GM12891 (cell line): ENCODE measurements around the gene SNAP29. TPM values are rescaled to one million over a fixed set of nuclear protein-coding genes. Genes with fewer than 3 reads are reported as not detected.

Experiments used
- DNase-seq: peaks from one replicate; pipeline ENCODE4 v3.0.0; 2011; ENCODE audit warnings: low spot score; ENCODE audit not compliant: insufficient read length
- FAIRE-seq: peaks from 2 replicates; lab custom pipeline; 2011; peaks lifted over from hg19 to GRCh38; lab: Jason Lieb, UNC
- PAX5 ChIP-seq: IDR thresholded peaks from 2 replicates; pipeline ENCODE4 v1.6.1; 2011; ENCODE audit warnings: low read length, moderate library complexity, mild to moderate bottlenecking; ENCODE audit not compliant: insufficient read depth, severe bottlenecking
- POLR2A ChIP-seq: IDR thresholded peaks from 2 replicates; pipeline ENCODE4 v1.6.1; 2011; ENCODE audit warnings: low read depth, low read length, control low read depth
- POLR2AphosphoS5 ChIP-seq: IDR thresholded peaks from 2 replicates; pipeline ENCODE4 v1.6.1; 2011; ENCODE audit warnings: low read depth, low read length, control low read depth
- POU2F2 ChIP-seq: IDR thresholded peaks from 2 replicates; pipeline ENCODE4 v1.6.1; 2011; ENCODE audit warnings: low read depth, mild to moderate bottlenecking, control low read depth, low read length, moderate library complexity
- SPI1 ChIP-seq: IDR thresholded peaks from 2 replicates; pipeline ENCODE4 v1.6.1; 2011; ENCODE audit warnings: low read depth, low read length, control low read depth
- TAF1 ChIP-seq: IDR thresholded peaks from 2 replicates; pipeline ENCODE4 v1.6.1; 2011; ENCODE audit warnings: low read depth, low read length, control low read depth
- polyA plus RNA-seq: library from polyadenylated mRNA; unstranded; fragments of >200 nt; gene quantifications from one replicate; pipeline ENCODE4 v1.2.1, GENCODE V29; 2012; ENCODE audit warnings: low read depth, missing spikeins, inconsistent platforms; ENCODE audit not compliant: missing spikeins

Gene SNAP29
- 19.2 TPM for polyA plus RNA-seq

GRCh38 chr22:20858615-20859416, at the start of gene SNAP29, which contains the start of gene PI4KA:
SNAP29 (plus strand) TSS chr22:20859007; CDS start chr22:20859111, 104 bp downstream.
PI4KA (minus strand) TSS chr22:20858811; CDS start chr22:20858725, 86 bp downstream.
- TF ChIP-seq POLR2AphosphoS5 = peak; percentile 83
- peak; percentile 28; the same call in 1 of the 2 replicates for TF ChIP-seq POU2F2
- peak; percentile 65; the same call in 1 of the 2 replicates for TF ChIP-seq POLR2A
- no peak for TF ChIP-seq SPI1
- TF ChIP-seq TAF1 = peak; percentile 32; the same call in 1 of the 2 replicates
- TF ChIP-seq PAX5 = peak; percentile 67
- peak; percentile 98 for FAIRE-seq
- DNase-seq = peak; percentile 98

- DNase-seq = no peak
- TF ChIP-seq TAF1 (no peak), POU2F2 (no peak), SPI1 (no peak), PAX5 (no peak), POLR2AphosphoS5 (no peak), POLR2A (no peak)
- FAIRE-seq = no peak
These were observed 49.1 kb upstream of the SNAP29 start for GRCh38 chr22:20809538-20810185.

- DNase-seq = no peak
- no peak for TF ChIP-seq SPI1
- TF ChIP-seq PAX5 = no peak
- TF ChIP-seq POLR2A = no peak
- no peak for TF ChIP-seq POLR2AphosphoS5
- TF ChIP-seq TAF1 = no peak
- no peak for TF ChIP-seq POU2F2
- FAIRE-seq = no peak
These were observed 48.2 kb upstream of the SNAP29 start for GRCh38 chr22:20810645-20811044.

GRCh38 chr22:20811171-20811570, 47.6 kb upstream of the SNAP29 start:
- TF ChIP-seq TAF1 = no peak
- TF ChIP-seq POLR2A = no peak
- TF ChIP-seq POU2F2 = no peak
- no peak for TF ChIP-seq PAX5
- TF ChIP-seq SPI1 = no peak
- no peak for TF ChIP-seq POLR2AphosphoS5
- FAIRE-seq (no peak), DNase-seq (no peak)

- DNase-seq (no peak), FAIRE-seq (no peak)
- TF ChIP-seq PAX5 (no peak), POU2F2 (no peak), POLR2AphosphoS5 (no peak), SPI1 (no peak), TAF1 (no peak)
These were observed 46.7 kb upstream of the SNAP29 start for GRCh38 chr22:20811971-20812660.

GRCh38 chr22:20813056-20813455, 45.8 kb upstream of the SNAP29 start:
- no peak for FAIRE-seq

GRCh38 chr22:20814221-20814808, 44.5 kb upstream of the SNAP29 start:
- FAIRE-seq (no peak), DNase-seq (no peak)
- TF ChIP-seq POLR2AphosphoS5 = no peak
- no peak for TF ChIP-seq TAF1
- no peak for TF ChIP-seq POLR2A

More at GRCh38 chr22:20813056-20813455, 45.8 kb upstream of the SNAP29 start:
- TF ChIP-seq PAX5 (no peak), TAF1 (no peak), POLR2A (no peak), POU2F2 (no peak), POLR2AphosphoS5 (no peak), SPI1 (no peak)
- no peak for DNase-seq

GRCh38 chr22:20815477-20816050, 43.2 kb upstream of the SNAP29 start:
- FAIRE-seq = no peak
- TF ChIP-seq POLR2AphosphoS5 = no peak
- no peak for TF ChIP-seq PAX5
- no peak for TF ChIP-seq TAF1
- TF ChIP-seq POU2F2 = no peak
- no peak for TF ChIP-seq SPI1
- no peak for TF ChIP-seq POLR2A
- DNase-seq = no peak
